ENCODE data around the gene PRKRA. TPM values are rescaled to one million over a fixed set of nuclear protein-coding genes. Genes with fewer than 3 reads are reported as not detected.
A peak's percentile ranks its signal among the peaks of the same experiment; 100 is the strongest.

The PRKRA gene
- total and polyA plus RNA-seq, 11 donors = 35.2 to 64.3 (median 49.5) TPM

GRCh38 chr2:178496049-178496448 is 45.1 kb upstream of the PRKRA start:
- Histone ChIP-seq H3K4me1 (peaks cover 0 to 8% (median 0%) of the 10 kb centered on the region in 12 donors), H3K4me3 (no peak overlapping the region), H3K36me3 (peaks cover 3 to 100% (median 96%) of the 10 kb centered on the region in 9 donors), H3K27me3 (no peaks in the 10 kb centered on the region), H3K9me3 (no peaks in the 10 kb centered on the region), H3K27ac (no peak overlapping the region)
- no peak for DNase-seq
- WGBS, 4 donors = 85 to 88% (median 86%) methylated on average over 4 of the region's 4 CpGs
- no peak for ATAC-seq
- intact Hi-C loops (cut with DNase I) = no loop called here
- TF ChIP-seq CTCF (IDR thresholded peaks at IDR 0.05) (no peak), POLR2A (IDR thresholded peaks at IDR 0.05) (no peak)

GRCh38 chr2:178491612-178492011 is 40.6 kb upstream of the PRKRA start:
- TF ChIP-seq CTCF (IDR thresholded peaks at IDR 0.05) (no peak), POLR2A (IDR thresholded peaks at IDR 0.05) (no peak)
- H3K36me3 ChIP-seq = peaks cover 3 to 97% (median 87%) of the 10 kb centered on the region in 9 donors

GRCh38 chr2:178485356-178485755 is 34.4 kb upstream of the PRKRA start:
- ATAC-seq (no peak), DNase-seq (no peak)
- H3K27ac ChIP-seq = peak overlapping the region in 2 of 12 donors; percentile 48 to 59
- H3K4me1 ChIP-seq = peaks cover 0 to 53% (median 41%) of the 10 kb centered on the region in 12 donors
- intact Hi-C loops (cut with DNase I) = no loop called here
- 64 to 79% (median 70%) methylated on average over 3 of the region's 3 CpGs for WGBS, 4 donors
- peaks cover 0 to 41% (median 38%) of the 10 kb centered on the region in 9 donors for H3K36me3 ChIP-seq
- TF ChIP-seq POLR2A (IDR thresholded peaks at IDR 0.05) (no peak), CTCF (IDR thresholded peaks at IDR 0.05) (no peak)
- H3K4me3 ChIP-seq = no peak overlapping the region
- no peaks in the 10 kb centered on the region for H3K27me3 ChIP-seq
- no peaks in the 10 kb centered on the region for H3K9me3 ChIP-seq

More at GRCh38 chr2:178491612-178492011, 40.6 kb upstream of the PRKRA start:
- no peak overlapping the region for H3K4me3 ChIP-seq
- no peaks in the 10 kb centered on the region for H3K9me3 ChIP-seq
- intact Hi-C loops (cut with DNase I) = no loop called here
- no peaks in the 10 kb centered on the region for H3K4me1 ChIP-seq
- ATAC-seq (no peak), DNase-seq (no peak)
- WGBS, 4 donors = 77 to 92% (median 89%) methylated on average over 6 of the region's 6 CpGs
- H3K27ac ChIP-seq = no peak overlapping the region
- no peaks in the 10 kb centered on the region for H3K27me3 ChIP-seq

- intact Hi-C loops (cut with DNase I) = loop anchor here in 3 of 10 donors (5.0 kb wide), 1 partner anchor 38 kb away; no protein-coding TSS in a partner anchor
- 51 to 60% (median 53%) methylated on average over 6 of the region's 6 CpGs for WGBS, 4 donors
- H3K9me3 ChIP-seq = no peaks in the 10 kb centered on the region
- H3K4me1 ChIP-seq = peaks cover 2 to 58% (median 45%) of the 10 kb centered on the region in 12 donors
- H3K36me3 ChIP-seq = peaks cover 0 to 33% (median 30%) of the 10 kb centered on the region in 9 donors
- TF ChIP-seq CTCF (IDR thresholded peaks at IDR 0.05) (no peak), POLR2A (IDR thresholded peaks at IDR 0.05) (no peak)
- ATAC-seq = peak in 1 of 4 donors; percentile 35
- H3K4me3 ChIP-seq = no peak overlapping the region
- peak in 4 of 5 donors; percentile 35 to 61 (median 58) for DNase-seq
- no peaks in the 10 kb centered on the region for H3K27me3 ChIP-seq
- peak overlapping the region in 8 of 12 donors; percentile 14 to 65 (median 36) for H3K27ac ChIP-seq
These were observed 33.5 kb upstream of the PRKRA start for GRCh38 chr2:178484245-178485041.
